Activated CD4-positive, CD25-positive, alpha-beta regulatory T cell (primary cell): ENCODE results near the gene XRRA1.
"Not testable (repeated sequence)": the region's sequence is repeated elsewhere in the genome, so short reads cannot be mapped to it uniquely, and the experiment has no call there.

Experiments
- DNase-seq, 4 experiments: peaks; one replicate each; lab custom pipeline; 2025; lab: John Stamatoyannopoulos, UW

XRRA1 gene

GRCh38 chr11:74826901-74827300 is 122.0 kb downstream of the XRRA1 start:
- DNase-seq, result no peak

GRCh38 chr11:74825596-74825995 is 123.3 kb downstream of the XRRA1 start:
- DNase-seq, result not testable (repeated sequence)

DNA sequence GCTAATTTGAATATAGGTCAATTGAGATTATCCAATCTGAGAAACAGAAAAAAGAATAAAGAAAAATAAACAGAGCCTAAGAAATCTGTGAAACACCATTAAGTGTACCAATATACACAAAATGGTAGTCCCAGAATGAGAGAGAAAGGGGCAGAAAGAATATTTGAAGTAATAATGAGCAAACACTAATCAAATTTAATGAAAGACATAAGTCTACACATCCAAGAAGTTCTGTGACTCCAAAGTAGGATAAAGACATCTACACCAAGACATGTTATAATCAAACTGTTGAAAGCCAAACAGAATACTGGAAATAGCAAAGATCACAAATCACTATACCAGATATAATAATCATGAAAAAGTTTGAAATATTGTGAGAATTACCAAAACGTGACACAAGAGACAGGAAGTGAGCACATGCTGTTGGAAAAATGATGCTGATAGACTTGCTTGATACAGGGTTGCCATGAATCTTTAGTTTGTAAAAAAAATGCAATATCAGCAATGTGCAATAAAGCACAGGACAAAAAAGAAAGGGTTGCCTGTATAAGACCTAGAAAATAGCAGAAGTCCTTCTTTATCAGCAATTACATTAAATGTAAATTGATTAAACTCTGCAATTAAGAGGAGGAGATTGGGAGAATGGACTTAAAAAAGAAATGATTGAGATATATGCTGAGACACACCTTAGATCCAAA is 124.5 kb downstream of the XRRA1 start:
- no peak for DNase-seq

DNA sequence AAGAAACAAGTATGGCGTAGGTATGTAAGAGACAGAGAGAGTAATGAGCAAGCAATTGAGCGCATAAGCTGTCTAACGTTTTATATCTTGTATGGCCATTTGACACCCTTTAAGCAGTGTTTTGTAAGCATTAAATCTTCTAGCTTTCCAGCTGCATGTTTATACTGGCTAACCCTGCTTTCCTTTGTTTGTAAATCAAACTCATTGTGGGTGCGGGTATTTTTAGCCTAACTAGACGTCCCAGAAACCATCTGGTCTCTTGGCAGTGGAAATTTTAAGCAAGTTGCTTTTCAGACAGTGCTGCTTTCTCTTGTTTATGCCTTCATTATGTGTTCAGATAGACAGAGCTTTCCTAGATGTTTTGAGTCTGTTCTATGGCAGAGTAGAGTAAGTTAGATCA is 126.7 kb downstream of the XRRA1 start:
- DNase-seq, result no peak

GRCh38 chr11:74820763-74821162 is 128.1 kb downstream of the XRRA1 start:
- DNase-seq, result no peak

DNA sequence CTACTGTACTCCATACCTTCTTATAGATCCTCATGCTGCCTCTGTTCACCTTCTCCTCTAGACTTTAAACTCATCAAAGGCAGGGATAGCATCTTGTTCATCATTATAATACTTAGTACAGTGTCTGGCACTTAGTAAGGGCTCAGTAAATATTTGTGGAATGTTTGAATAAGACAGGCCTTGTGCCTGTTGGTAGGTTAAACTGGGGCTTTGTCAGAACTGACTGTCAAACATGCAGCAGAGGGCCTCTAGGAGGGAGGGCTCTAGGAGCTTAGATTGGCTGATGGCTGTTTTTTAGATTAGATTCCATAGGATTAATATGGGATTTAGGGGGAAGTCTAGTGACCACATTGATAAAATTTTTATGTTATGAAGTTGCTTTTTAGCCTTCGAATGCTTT is 129.5 kb downstream of the XRRA1 start:
- DNase-seq, result no peak

DNA sequence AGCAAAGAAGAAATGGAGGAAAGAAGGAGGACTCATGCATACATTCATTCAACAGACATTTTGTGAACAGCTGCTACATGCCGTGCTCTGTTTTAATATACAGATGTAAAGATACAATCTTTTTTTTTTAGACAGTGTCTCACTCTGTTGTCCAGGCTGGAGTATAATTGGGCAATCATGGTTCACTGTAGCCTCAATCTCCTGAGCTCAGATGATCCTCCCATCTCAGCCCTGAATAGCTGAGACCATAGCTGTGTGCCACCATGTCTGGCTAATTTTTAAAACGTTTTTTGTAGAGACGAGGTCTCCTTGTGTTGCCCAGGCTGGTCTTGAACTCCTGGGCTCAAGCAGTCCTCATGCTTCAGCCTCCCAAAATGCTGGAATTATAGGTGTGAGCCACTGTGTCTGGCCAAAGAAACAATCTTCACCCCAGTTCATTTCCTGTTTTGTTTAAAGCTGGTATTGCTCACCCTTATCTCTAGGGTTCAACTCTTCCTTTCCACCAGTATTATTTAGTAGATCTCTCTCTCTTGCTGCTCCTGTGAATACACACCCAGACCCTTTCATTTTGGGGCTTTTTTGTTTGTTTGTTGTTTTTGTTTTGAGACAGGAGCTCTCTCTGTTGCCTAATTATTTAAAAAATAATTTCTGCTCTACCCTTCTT is 130.5 kb downstream of the XRRA1 start:
- DNase-seq, result no peak

DNA sequence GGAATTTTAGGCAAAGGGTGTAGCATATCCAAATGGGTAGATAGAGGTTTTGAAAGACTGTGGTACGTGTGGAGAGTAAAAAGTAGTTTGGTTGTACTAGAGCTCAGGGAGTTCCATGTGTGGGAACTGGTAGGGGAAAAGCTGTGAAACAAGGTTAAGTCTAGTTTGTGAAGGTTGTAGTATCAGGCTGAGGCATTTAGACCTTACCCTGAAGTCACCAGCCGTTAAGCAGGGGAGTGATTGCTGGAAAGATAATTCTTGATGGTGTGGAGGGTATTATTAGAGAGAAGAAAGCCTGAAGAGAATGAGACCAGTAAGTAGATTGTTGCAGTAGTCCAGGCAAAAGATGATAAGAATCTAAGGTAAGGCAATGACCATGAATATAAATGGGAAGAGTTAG is 132.2 kb downstream of the XRRA1 start:
- no peak for DNase-seq

- no peak for DNase-seq
Measured at GRCh38 chr11:74815966-74816365, 132.9 kb downstream of the XRRA1 start.

DNA sequence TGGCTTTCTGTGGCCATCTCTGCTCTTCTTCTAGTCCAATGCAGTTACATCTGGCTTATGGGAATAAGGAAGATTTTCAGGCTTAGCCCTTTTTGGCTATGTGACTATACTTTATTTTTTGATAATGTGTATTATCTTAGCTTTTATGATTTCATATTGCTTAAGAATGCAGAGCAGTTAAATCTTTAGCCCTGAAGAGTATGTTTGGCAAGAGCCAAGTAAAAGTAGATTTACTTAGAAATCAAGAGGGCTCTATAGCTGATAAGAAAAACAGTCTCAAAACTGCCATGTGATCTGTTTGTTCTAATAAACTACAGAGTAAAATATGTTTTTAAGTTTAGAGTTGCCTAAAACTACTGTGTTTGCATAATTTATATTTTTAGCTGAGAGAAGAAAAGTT is 139.1 kb downstream of the XRRA1 start:
- DNase-seq, result no peak

DNA sequence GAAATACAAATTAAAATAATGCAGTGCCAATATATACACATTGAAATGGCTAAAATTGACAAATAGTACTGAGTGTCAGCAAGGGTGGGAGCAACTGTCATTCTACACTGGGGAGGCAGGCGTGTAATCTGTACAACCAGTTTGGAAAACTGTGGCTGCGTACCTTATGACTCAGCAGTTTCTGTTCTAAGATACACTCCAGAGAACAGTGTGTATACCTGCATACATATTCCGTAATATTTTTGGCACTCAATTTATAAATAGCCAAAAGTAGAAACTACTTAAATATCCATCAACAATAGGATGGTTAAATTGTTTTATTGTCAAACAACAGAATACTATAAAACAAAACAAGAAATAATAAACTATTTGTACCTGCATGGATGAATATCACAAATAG is 142.6 kb downstream of the XRRA1 start:
- DNase-seq, result no peak

- no peak for DNase-seq
Measured at GRCh38 chr11:74791333-74792100, 157.4 kb downstream of the XRRA1 start.
